IMR-90 (cell line): Measurements from ENCODE around the gene PERM1. TPM values are rescaled to one million over a fixed set of nuclear protein-coding genes. Genes with fewer than 3 reads are reported as not detected.

Experiments
- ATAC-seq: fragments of 200-7000 bp; cut with Tn5 transposase; 2 replicates; pipeline ENCODE4 v1.9.1; 2020; ENCODE audit warnings: low read depth, mild to moderate bottlenecking, moderate library complexity
- BruUV-seq: library from RNA; stranded (reverse); fragments of 400-500 nt; replicated peaks from 2 replicates; lab custom pipeline; 2021; lab: Mats Ljungman, UMichigan
- CTCF ChIA-PET: fragments of 300-600 bp; formaldehyde crosslinking; extraction: SDS; loops from one replicate; lab custom pipeline; 2021; ENCODE audit warnings: antibody characterized with exemption; lab: Yijun Ruan, JAX
- POLR2A ChIA-PET: fragments of 300-600 bp; sonication (Branson Sonifier 250); formaldehyde crosslinking; loops from one replicate; lab custom pipeline; 2022; ENCODE audit warnings: antibody characterized with exemption; ENCODE audit not compliant: unreplicated experiment; lab: Charles Lee
- DNase-seq: peaks from one replicate; pipeline ENCODE4 v3.0.0; 2013
- H2AFZ ChIP-seq: replicated peaks from 2 replicates; pipeline ENCODE3; 2013; ENCODE audit warnings: low read length, mild to moderate bottlenecking; ENCODE audit not compliant: poor library complexity
- H2AK5ac ChIP-seq: 2 replicates; pipeline ENCODE4 v1.6.1; 2013; ENCODE audit warnings: low read depth, low read length, inconsistent platforms
- H2AK9ac ChIP-seq: replicated peaks from 2 replicates; pipeline ENCODE3; 2013; ENCODE audit warnings: mild to moderate bottlenecking, low read depth, low read length, moderate library complexity; ENCODE audit not compliant: poor library complexity
- H2BK120ac ChIP-seq: 2 replicates; pipeline ENCODE4 v1.6.1; 2013; ENCODE audit warnings: low read depth, low read length, inconsistent platforms
- H2BK15ac ChIP-seq: 3 replicates; pipeline ENCODE4 v1.6.1; 2013; ENCODE audit warnings: low read depth, low read length, inconsistent platforms
- H2BK20ac ChIP-seq: 2 replicates; pipeline ENCODE4 v1.6.1; 2013; ENCODE audit warnings: low read depth, mild to moderate bottlenecking, inconsistent platforms, low read length, moderate library complexity
- H2BK5ac ChIP-seq: 2 replicates; pipeline ENCODE4 v1.6.1; 2013; ENCODE audit warnings: mild to moderate bottlenecking, low read depth, low read length, inconsistent platforms; ENCODE audit not compliant: poor library complexity, severe bottlenecking
- H3K14ac ChIP-seq: replicated peaks from 2 replicates; pipeline ENCODE4 v1.6.1; 2013; ENCODE audit warnings: low read depth, low read length, inconsistent platforms
- H3K18ac ChIP-seq: 2 replicates; pipeline ENCODE4 v1.6.1; 2013; ENCODE audit warnings: low read depth, low read length, control low read depth
- H3K23ac ChIP-seq: 2 replicates; pipeline ENCODE4 v1.6.1; 2013; ENCODE audit warnings: low read depth, low read length, inconsistent platforms
- H3K27ac ChIP-seq: 2 replicates; pipeline ENCODE4 v1.5.1; 2013; ENCODE audit warnings: mild to moderate bottlenecking, control low read depth, low read length; ENCODE audit not compliant: insufficient read depth
- H3K27me3 ChIP-seq: 2 replicates; pipeline ENCODE4 v1.6.1; 2013; ENCODE audit warnings: low read length; ENCODE audit not compliant: control insufficient read depth, insufficient read depth
- H3K36me3 ChIP-seq: 2 replicates; pipeline ENCODE4 v1.6.1; 2013; ENCODE audit warnings: low read length, mixed read lengths; ENCODE audit not compliant: control insufficient read depth, insufficient read depth
- H3K4ac ChIP-seq: 2 replicates; pipeline ENCODE4 v1.6.1; 2013; ENCODE audit warnings: low read depth, low read length, inconsistent platforms
- H3K4me1 ChIP-seq: 2 replicates; pipeline ENCODE4 v1.6.1; 2013; ENCODE audit warnings: low read length, mixed read lengths; ENCODE audit not compliant: control insufficient read depth, insufficient read depth
- H3K4me2 ChIP-seq: 2 replicates; pipeline ENCODE4 v1.6.1; 2013; ENCODE audit warnings: low read depth, mild to moderate bottlenecking, control low read depth, low read length, moderate library complexity
- H3K4me3 ChIP-seq: 2 replicates; pipeline ENCODE4 v1.5.1; 2013; ENCODE audit warnings: low read depth, mild to moderate bottlenecking, control low read depth, low read length, moderate library complexity; ENCODE audit not compliant: insufficient read depth
- H3K56ac ChIP-seq: 2 replicates; pipeline ENCODE4 v1.6.1; 2013; ENCODE audit warnings: low read length, inconsistent platforms; ENCODE audit not compliant: insufficient read depth; ENCODE audit errors: extremely low read depth
- H3K79me1 ChIP-seq, 2 experiments: 2 replicates each; pipeline ENCODE4 v1.6.1; 2013; ENCODE audit warnings: low read length in 2 of 2, inconsistent platforms in 1 of 2, low read depth in 1 of 2
- H3K9ac ChIP-seq: 2 replicates; pipeline ENCODE4 v1.6.1; 2013; ENCODE audit warnings: low read depth, low read length, control low read depth
- H3K9me1 ChIP-seq: 2 replicates; pipeline ENCODE4 v1.6.1; 2013; ENCODE audit warnings: low read length, inconsistent platforms; ENCODE audit not compliant: insufficient read depth
- H3K9me3 ChIP-seq: 2 replicates; pipeline ENCODE4 v1.6.1; 2013; ENCODE audit warnings: low read length; ENCODE audit not compliant: control insufficient read depth, insufficient read depth
- H4K20me1 ChIP-seq: 2 replicates; pipeline ENCODE4 v1.6.1; 2013; ENCODE audit warnings: low read length, inconsistent platforms; ENCODE audit not compliant: insufficient read depth
- H4K5ac ChIP-seq: 2 replicates; pipeline ENCODE4 v1.6.1; 2013; ENCODE audit warnings: mild to moderate bottlenecking, low read depth, low read length, control low read depth
- H4K8ac ChIP-seq, 2 experiments: 2 replicates each; pipeline ENCODE4 v1.6.1; 2013; ENCODE audit warnings: low read depth in 2 of 2, low read length in 2 of 2, control low read depth in 1 of 2, inconsistent platforms in 1 of 2
- H4K91ac ChIP-seq: 2 replicates; pipeline ENCODE4 v1.6.1; 2013; ENCODE audit warnings: low read depth, low read length, inconsistent platforms; ENCODE audit not compliant: insufficient read depth
- CEBPB ChIP-seq: IDR thresholded peaks from 2 replicates; pipeline ENCODE4 v1.6.1; 2012; ENCODE audit warnings: low read depth, low read length, improper control_type of control experiment
- CHD1 ChIP-seq: IDR thresholded peaks from 2 replicates; pipeline ENCODE4 v1.6.1; 2012; ENCODE audit warnings: low read depth, low read length, improper control_type of control experiment
- FOS ChIP-seq: fragments of 150-350 bp; IDR thresholded peaks from 2 replicates; pipeline ENCODE4 v1.6.1; 2016; ENCODE audit warnings: low read depth, low read length
- MAFK ChIP-seq: IDR thresholded peaks from 2 replicates; pipeline ENCODE4 v1.6.1; 2012; ENCODE audit warnings: low read depth, low read length, improper control_type of control experiment
- MAZ ChIP-seq: IDR thresholded peaks from 2 replicates; pipeline ENCODE4 v1.6.1; 2012; ENCODE audit warnings: low read depth, mild to moderate bottlenecking, low read length, improper control_type of control experiment, moderate library complexity, borderline replicate concordance
- MXI1 ChIP-seq: IDR thresholded peaks from 2 replicates; pipeline ENCODE4 v1.6.1; 2012; ENCODE audit warnings: low read depth, mild to moderate bottlenecking, low read length, moderate library complexity, borderline replicate concordance
- NFE2L2 ChIP-seq: fragments of 150-350 bp; IDR thresholded peaks from 2 replicates; pipeline ENCODE4 v1.6.1; 2016; ENCODE audit warnings: low read depth, mild to moderate bottlenecking, low read length
- POLR2A ChIP-seq: IDR thresholded peaks from 2 replicates; pipeline ENCODE4 v1.6.1; 2012; ENCODE audit warnings: mild to moderate bottlenecking, low read depth, low read length
- RAD21 ChIP-seq: IDR thresholded peaks from 2 replicates; pipeline ENCODE4 v1.6.1; 2012; ENCODE audit warnings: low read length, improper control_type of control experiment
- RCOR1 ChIP-seq: IDR thresholded peaks from 2 replicates; pipeline ENCODE4 v1.6.1; 2012; ENCODE audit warnings: mild to moderate bottlenecking, low read length, improper control_type of control experiment; ENCODE audit not compliant: insufficient replicate concordance
- RFX5 ChIP-seq: IDR thresholded peaks from 2 replicates; pipeline ENCODE4 v1.8.0; 2012; ENCODE audit warnings: low read depth, mild to moderate bottlenecking, low read length, moderate library complexity
- SMC3 ChIP-seq: fragments of 150-350 bp; IDR thresholded peaks from 2 replicates; pipeline ENCODE4 v1.6.1; 2016; ENCODE audit warnings: low read depth, mild to moderate bottlenecking, antibody characterized with exemption, low read length, moderate library complexity
- WGBS, 2 experiments: methylation state at CpG; one replicate each; pipeline versions ENCODE4 v1.1.5 to v1.1.7; 2013; ENCODE audit warnings: missing lambda C conversion rate in 2 of 2; ENCODE audit not compliant: insufficient read length in 1 of 2; ENCODE audit errors: extremely low coverage in 2 of 2; 5-methylcytosine and 5-hydroxymethylcytosine counted together
- dilution Hi-C: fragments of 300-500 bp; cut with HindIII; formaldehyde crosslinking; loops from one replicate; pipeline ENCODE4 v1.14.3; 2018; ENCODE audit warnings: low sequenced_read_pairs; ENCODE audit not compliant: unreplicated experiment
- in situ Hi-C: fragments of 300-500 bp; cut with MboI; formaldehyde crosslinking; loops from 3 replicates; pipeline ENCODE4 v1.14.3; 2019; ENCODE audit warnings: low sequenced_read_pairs, inconsistent platforms, mixed read lengths
- intact Hi-C: fragments of 100-400 bp; cut with micrococcal nuclease; formaldehyde crosslinking; loops from 2 replicates; pipeline ENCODE4 v1.10.0; 2022
- polyA plus RNA-seq, 3 experiments: library from polyadenylated mRNA; depleted of rRNA; stranded (reverse); fragments of >200 nt; gene quantifications; 2 replicates each; pipeline ENCODE4 v1.2.3, GENCODE V29; 2012; ENCODE audit warnings: low replicate concordance in 1 of 3
- total RNA-seq: library from RNA; depleted of rRNA; stranded (reverse); fragments of >200 nt; gene quantifications from 2 replicates; pipeline ENCODE4 v1.2.3, GENCODE V29; 2012
- TF ChIP-seq, protein P1 (sequence below): conservative IDR thresholded peaks from 2 replicates; pipeline ENCODE4 v1.5.1; 2012; ENCODE audit warnings: mild to moderate bottlenecking, low read depth, low read length, improper control_type of control experiment
- TF ChIP-seq, protein P2 (sequence below): fragments of 150-350 bp; IDR thresholded peaks from 2 replicates; pipeline ENCODE4 v1.6.1; 2017; ENCODE audit warnings: mild to moderate bottlenecking, antibody characterized with exemption, low read length, low read depth
- TF ChIP-seq, protein P3 (sequence below): fragments of 150-350 bp; IDR thresholded peaks from 2 replicates; pipeline ENCODE4 v1.6.1; 2016; ENCODE audit warnings: low read depth, mild to moderate bottlenecking, low read length, moderate library complexity, borderline replicate concordance

Gene PERM1
- total and polyA plus RNA-seq, 2 of the 4 experiments (the other 2 are of a cell fraction) = not detected

DNA sequence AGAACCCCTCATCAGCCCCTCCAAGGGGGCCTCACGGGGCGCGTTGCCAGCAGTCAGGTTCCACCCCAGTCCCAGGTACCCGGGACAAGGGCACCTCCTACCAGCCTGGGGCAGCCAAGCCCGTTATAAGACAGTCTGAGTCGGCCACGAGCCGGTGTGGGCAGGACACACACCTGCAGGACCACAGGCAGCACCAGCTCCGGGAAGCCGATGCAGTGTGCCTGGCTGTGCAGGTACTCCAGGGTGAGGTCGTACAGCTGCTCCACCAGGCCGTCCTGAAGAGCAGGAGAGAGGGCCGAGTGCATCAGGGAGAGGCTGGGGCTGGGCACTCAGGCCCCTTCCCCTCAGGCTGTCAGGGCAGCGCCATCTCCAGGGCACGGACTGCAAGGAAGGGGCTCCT is 33.9 kb downstream of the PERM1 start:
- Histone ChIP-seq H2AK5ac (no peak overlapping the region), H3K36me3 (peaks cover 66% of the 10 kb centered on the region), H3K56ac (no peak overlapping the region), H3K14ac (no peak overlapping the region), H2BK120ac (no peak overlapping the region), H3K18ac (no peak overlapping the region), H4K5ac (no peak overlapping the region), H3K27ac (no peak overlapping the region), H2BK5ac (no peak overlapping the region), H4K91ac (no peak overlapping the region), H4K8ac (no peak overlapping the region), H3K4me1 (peaks cover 22% of the 10 kb centered on the region), H3K9me3 (no peaks in the 10 kb centered on the region), H2BK15ac (no peak overlapping the region), H4K20me1 (peaks cover 29% of the 10 kb centered on the region), H3K4me2 (no peak overlapping the region), H2AK9ac (no peak overlapping the region), H3K9ac (no peak overlapping the region), H3K4me3 (no peak overlapping the region), H3K9me1 (peaks cover 7% of the 10 kb centered on the region), H3K4ac (no peak overlapping the region), H3K23ac (no peak overlapping the region), H2AFZ (no peak overlapping the region), H2BK20ac (no peak overlapping the region), H3K79me1 (peaks cover 9 to 14% of the 10 kb centered on the region in 2 experiments), H3K27me3 (no peaks in the 10 kb centered on the region)
- DNase-seq = no peak
- in situ Hi-C loops = no loop called here
- CTCF ChIA-PET = no interaction called here
- WGBS, 2 experiments = 87% methylated on average over 8 of the region's 15 CpGs; no CpG with 5 or more reads in 1 of the 2 experiments
- TF ChIP-seq RCOR1 (no peak), NFE2L2 (no peak), RAD21 (no peak), SMC3 (no peak), MAFK (no peak), MXI1 (no peak), MAZ (no peak), CEBPB (no peak), POLR2A (no peak), FOS (no peak), RFX5 (no peak), CHD1 (no peak)
- TF ChIP-seq, protein P1, sequence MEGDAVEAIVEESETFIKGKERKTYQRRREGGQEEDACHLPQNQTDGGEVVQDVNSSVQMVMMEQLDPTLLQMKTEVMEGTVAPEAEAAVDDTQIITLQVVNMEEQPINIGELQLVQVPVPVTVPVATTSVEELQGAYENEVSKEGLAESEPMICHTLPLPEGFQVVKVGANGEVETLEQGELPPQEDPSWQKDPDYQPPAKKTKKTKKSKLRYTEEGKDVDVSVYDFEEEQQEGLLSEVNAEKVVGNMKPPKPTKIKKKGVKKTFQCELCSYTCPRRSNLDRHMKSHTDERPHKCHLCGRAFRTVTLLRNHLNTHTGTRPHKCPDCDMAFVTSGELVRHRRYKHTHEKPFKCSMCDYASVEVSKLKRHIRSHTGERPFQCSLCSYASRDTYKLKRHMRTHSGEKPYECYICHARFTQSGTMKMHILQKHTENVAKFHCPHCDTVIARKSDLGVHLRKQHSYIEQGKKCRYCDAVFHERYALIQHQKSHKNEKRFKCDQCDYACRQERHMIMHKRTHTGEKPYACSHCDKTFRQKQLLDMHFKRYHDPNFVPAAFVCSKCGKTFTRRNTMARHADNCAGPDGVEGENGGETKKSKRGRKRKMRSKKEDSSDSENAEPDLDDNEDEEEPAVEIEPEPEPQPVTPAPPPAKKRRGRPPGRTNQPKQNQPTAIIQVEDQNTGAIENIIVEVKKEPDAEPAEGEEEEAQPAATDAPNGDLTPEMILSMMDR = no peak
- TF ChIP-seq, protein P2, sequence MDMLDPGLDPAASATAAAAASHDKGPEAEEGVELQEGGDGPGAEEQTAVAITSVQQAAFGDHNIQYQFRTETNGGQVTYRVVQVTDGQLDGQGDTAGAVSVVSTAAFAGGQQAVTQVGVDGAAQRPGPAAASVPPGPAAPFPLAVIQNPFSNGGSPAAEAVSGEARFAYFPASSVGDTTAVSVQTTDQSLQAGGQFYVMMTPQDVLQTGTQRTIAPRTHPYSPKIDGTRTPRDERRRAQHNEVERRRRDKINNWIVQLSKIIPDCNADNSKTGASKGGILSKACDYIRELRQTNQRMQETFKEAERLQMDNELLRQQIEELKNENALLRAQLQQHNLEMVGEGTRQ = no peak
- TF ChIP-seq, protein P3, sequence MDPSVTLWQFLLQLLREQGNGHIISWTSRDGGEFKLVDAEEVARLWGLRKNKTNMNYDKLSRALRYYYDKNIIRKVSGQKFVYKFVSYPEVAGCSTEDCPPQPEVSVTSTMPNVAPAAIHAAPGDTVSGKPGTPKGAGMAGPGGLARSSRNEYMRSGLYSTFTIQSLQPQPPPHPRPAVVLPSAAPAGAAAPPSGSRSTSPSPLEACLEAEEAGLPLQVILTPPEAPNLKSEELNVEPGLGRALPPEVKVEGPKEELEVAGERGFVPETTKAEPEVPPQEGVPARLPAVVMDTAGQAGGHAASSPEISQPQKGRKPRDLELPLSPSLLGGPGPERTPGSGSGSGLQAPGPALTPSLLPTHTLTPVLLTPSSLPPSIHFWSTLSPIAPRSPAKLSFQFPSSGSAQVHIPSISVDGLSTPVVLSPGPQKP = no peak
- dilution Hi-C loops = no loop called here
- intact Hi-C loops = no loop called here
- ATAC-seq = no peak
- POLR2A ChIA-PET = no interaction called here
- no TSS peak for BruUV-seq
